SKM-1 (cell line): ENCODE results near the gene TRAPPC10.

ENCODE experiments used
- DNase-seq: peaks from one replicate; lab custom pipeline; 2025; ENCODE audit not compliant: unreplicated experiment; lab: John Stamatoyannopoulos, UW

TRAPPC10 gene

GRCh38 chr21:43981151-43981870 is 30.8 kb upstream of the TRAPPC10 start:
- DNase-seq: no peak

GRCh38 chr21:43981871-43982210 is 30.3 kb upstream of the TRAPPC10 start:
- no peak for DNase-seq

DNA sequence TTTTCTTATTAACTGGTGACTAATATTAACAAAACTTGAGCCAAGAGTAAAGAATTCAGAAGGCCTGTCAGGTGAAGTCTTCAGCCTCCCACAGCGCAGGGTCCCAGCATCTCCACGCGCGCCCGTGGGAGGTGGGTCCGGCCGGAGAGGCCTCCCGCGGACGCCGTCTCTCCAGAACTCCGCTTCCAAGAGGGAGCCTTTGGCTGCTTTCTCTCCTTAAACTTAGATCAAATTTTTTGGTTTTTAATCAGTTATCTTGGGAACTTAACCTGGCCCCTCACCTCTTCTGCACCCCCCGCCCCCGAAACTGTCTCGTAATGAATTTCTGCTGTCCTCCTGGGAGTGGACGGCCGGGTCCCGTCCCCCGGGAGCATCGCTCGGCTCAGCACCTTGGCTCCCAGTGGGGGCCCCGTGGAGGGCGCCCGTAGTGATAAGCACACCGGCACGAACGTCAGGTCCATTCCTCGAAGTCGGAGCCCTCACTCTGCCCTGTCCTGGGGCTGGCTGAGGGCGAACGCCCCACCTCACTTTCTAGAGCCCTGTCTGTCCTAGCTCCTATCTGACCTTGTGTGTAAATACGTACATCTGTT is 29.5 kb upstream of the TRAPPC10 start:
- DNase-seq: no peak

- DNase-seq: no peak
These were observed 28.7 kb upstream of the TRAPPC10 start for GRCh38 chr21:43983390-43983789.

- DNase-seq: no peak
These were observed 28.2 kb upstream of the TRAPPC10 start for GRCh38 chr21:43983860-43984420.

GRCh38 chr21:43984905-43985689 is 27.0 kb upstream of the TRAPPC10 start:
- no peak for DNase-seq

DNA sequence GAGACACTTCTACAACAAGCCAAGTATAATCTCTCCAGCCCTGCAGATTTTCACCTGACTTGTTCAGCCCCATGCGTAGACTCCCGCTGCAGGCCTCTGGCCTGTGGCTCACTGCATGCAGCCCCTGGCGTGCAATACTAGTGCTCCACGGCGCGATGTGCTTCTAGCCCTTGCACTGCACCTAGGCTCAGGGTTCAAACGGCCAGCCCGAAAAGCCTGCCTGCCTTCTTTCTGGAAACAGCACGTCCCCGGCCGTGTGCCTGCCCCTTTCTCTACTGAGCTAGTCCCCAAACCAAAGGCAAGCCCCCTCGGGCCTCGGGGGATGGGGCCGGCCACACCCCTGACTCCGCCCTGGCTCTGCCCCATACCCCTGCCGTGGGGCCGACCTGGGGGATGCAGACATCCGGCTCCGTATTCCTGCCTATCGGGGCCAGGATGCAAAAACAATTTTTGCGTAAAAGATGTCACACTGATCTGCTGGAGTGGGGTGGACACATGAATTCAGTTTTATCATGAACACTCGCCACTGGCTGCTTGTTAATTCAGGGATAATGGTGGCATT is 26.3 kb upstream of the TRAPPC10 start:
- no peak for DNase-seq

- DNase-seq: no peak
These were observed 25.3 kb upstream of the TRAPPC10 start for GRCh38 chr21:43986544-43987451.

DNA sequence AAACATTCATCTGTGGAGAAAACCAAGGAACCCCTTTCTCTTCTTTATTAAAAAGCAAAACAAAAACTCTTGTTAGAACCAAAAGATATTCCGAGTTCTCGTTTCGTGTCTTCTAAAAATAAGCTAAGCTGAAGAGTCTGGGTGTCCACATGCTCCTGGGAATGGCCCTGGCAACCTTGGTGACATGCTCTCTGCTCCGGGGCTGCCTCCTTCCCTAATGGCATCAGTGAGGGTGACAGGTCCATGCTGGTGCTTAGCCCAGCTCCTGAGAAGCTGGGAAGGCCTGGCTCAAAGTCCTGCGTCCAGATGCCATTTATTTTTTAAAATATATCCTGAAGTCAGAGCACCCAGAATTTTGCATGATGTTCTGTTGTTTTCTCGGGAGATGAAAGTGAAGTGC is 24.6 kb upstream of the TRAPPC10 start:
- DNase-seq: no peak

GRCh38 chr21:43988016-43988415 is 24.1 kb upstream of the TRAPPC10 start:
- no peak for DNase-seq

GRCh38 chr21:43988506-43989230 is 23.4 kb upstream of the TRAPPC10 start:
- DNase-seq: no peak

GRCh38 chr21:43989401-43989800 is 22.7 kb upstream of the TRAPPC10 start:
- DNase-seq: no peak

DNA sequence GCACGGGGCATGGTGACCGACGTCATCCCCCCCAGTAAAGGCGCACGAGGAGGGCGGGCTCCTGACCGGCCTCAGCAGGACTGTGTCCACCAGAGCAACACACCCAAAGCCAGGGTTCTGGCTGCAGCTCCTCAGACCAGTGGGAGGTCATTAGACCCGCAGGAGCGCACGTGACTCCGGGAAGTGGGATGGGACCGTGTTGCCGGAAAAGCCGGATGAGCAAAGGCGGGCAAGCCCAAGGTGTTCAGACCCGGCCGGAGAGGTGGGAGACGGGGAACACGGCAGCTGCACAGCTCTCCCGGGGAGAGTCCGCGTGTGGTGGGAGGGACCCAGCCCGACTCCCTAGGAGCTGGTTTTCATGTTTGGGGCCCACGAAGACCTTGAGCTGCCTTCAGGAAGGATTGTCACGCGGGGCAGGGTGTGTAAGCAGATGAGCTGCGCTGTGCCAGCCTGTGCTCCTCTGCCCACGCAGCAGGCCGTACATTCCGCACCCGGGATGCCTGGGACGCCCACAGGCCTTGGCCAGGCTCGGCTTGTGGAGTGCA is 20.6 kb upstream of the TRAPPC10 start:
- DNase-seq: no peak

DNA sequence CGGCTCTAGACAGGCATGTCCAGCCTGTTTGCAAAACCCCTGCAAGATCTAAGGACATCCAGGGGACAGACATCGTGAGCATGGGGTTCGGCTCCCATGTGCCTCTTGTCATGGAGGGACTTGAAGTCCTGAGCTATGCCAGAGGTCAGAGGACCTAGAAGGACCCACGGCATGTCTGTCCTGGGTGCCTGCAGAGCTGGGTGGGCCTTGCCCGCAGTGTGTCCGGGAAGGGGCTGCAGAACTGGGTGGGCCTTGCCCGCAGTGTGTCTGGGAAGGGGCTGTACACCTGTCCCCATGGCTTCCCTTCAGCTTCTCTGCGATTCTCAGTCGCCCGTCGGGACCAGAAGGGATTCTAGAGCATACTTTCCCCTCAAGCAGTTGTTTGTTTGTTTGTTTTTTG is 20.0 kb upstream of the TRAPPC10 start:
- no peak for DNase-seq

DNA sequence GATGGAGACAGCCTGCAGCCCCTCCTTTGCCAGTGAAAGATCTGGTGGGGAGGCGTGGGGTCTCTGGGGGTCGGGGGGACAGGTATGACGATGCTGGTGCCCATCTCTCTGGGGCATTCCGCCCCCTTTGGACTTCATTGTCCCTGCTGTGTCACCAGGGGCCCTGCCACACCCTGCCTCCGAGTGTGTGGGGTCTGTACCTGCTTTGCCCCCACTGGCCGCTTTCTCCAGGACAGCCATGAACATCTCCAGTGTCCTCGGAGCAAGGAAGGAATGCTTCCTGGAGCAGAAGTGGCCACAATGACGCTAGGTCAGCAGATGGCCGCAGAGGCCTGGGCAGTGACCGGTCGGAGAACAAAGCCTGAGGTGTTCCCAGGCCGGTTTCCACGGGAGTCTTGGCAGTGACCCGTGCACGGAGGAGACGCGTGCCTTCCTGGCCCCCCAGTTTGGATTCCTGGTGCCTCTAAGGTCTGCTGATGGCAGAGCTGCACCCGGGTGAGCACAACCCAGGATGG is 18.6 kb upstream of the TRAPPC10 start:
- DNase-seq: no peak

GRCh38 chr21:43994085-43994484 is 18.0 kb upstream of the TRAPPC10 start:
- DNase-seq: no peak

DNA sequence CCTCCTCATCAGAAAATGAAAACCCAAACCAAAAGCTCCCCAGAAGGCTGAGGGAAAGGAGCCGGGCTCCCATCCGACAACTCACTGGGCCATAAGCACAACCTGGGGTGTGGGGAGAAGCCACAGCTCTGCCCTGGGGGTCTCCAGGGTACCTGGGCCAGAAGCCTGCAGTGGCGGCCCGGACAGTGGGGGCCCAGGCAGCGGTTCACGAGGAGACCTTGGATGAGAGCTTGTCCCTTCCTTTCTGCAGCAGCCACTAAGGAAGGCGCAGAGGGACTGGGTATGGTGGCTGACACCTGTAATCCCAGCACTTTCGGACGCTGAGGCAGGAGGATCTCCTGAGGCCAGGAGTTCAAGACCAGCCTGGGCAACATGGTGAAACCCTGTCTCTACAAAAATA is 17.5 kb upstream of the TRAPPC10 start:
- DNase-seq: no peak

DNA sequence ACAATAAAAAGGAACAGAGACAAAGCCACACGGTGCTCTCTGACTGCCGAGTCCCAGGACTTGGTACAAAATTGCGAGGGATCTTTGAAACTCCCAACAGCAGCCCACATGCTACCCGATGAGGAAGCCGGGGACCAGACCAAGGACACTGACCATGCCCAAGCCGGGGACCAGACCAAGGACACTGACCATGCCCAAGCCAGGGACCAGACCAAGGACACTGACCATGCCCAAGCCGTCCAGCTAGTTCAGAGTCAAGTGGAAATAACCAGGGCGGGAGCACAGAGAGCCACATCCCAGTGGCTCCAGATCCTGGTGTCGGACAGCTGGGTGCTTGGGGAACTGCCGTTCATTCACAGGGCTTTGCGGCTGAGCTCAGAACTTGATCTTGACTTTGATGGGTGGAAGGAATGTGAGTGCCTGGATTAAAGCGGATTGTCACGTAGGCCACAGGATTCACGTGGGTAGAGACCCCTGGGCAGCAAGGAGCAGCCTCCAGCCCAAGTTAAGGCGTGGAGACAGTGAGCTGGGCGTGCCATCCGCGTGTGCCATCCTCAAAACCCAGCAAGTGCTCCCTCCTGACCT is 16.5 kb upstream of the TRAPPC10 start:
- no peak for DNase-seq
